HEK293 (cell line): ENCODE data around the gene ERGIC1.

ENCODE experiments used
- CTCF ChIA-PET: fragments of 350-600 bp; formaldehyde crosslinking; extraction: SDS; loops from one replicate; lab custom pipeline; 2021; ENCODE audit warnings: antibody characterized with exemption; lab: Yijun Ruan, JAX
- POLR2A ChIA-PET: fragments of 300-600 bp; formaldehyde crosslinking; extraction: SDS; loops from one replicate; lab custom pipeline; 2020; ENCODE audit warnings: antibody characterized with exemption, inconsistent platforms; lab: Yijun Ruan, JAX
- H3K27ac ChIP-seq: fragments of 200-500 bp; sonication (Bioruptor generic); 2 replicates; pipeline ENCODE4 v1.5.1; 2014; ENCODE audit warnings: low read depth, low read length, control low read depth, inconsistent platforms; ENCODE audit errors: extremely low read depth
- H3K36me3 ChIP-seq, 2 experiments: fragments of 200-500 bp in 1 of 2; sonication (Bioruptor generic) in 1 of 2; 1 replicate in 1 of 2; 2 replicates in 1 of 2; pipeline ENCODE4 v1.5.1; 2014 to 2017; ENCODE audit warnings: inconsistent platforms in 2 of 2, low read length in 2 of 2; ENCODE audit not compliant: control insufficient read depth in 2 of 2, insufficient read depth in 1 of 2
- H3K4me1 ChIP-seq: fragments of 200-500 bp; sonication (Bioruptor generic); 2 replicates; pipeline ENCODE4 v1.5.1; 2014; ENCODE audit warnings: mild to moderate bottlenecking, low read length, inconsistent platforms; ENCODE audit not compliant: control insufficient read depth, insufficient read depth
- H3K4me3 ChIP-seq: 2 replicates; pipeline ENCODE4 v1.5.1; 2011; ENCODE audit warnings: low read depth, mild to moderate bottlenecking, control low read depth, low read length, moderate library complexity
- H3K9me3 ChIP-seq: fragments of 200-500 bp; sonication (Bioruptor generic); 2 replicates; pipeline ENCODE4 v1.5.1; 2014; ENCODE audit warnings: low read depth, low read length, inconsistent platforms; ENCODE audit not compliant: control insufficient read depth, insufficient read depth
- ZNF133 ChIP-seq: fragments of 450-650 bp; formaldehyde crosslinking; IDR thresholded peaks from 2 replicates; pipeline ENCODE4 v1.5.1; 2016; ENCODE audit warnings: missing biosample characterization, missing genetic modification characterization
- ZNF335 ChIP-seq: fragments of 450-650 bp; formaldehyde crosslinking; conservative IDR thresholded peaks from 2 replicates; pipeline ENCODE4 v1.5.1; 2016; ENCODE audit warnings: missing biosample characterization, missing genetic modification characterization
- TF ChIP-seq, protein P1 (sequence below): fragments of 450-650 bp; formaldehyde crosslinking; IDR thresholded peaks from 2 replicates; pipeline ENCODE4 v1.5.1; 2016; ENCODE audit warnings: missing biosample characterization, missing genetic modification characterization
- TF ChIP-seq, protein P2 (sequence below): fragments of 450-650 bp; formaldehyde crosslinking; IDR thresholded peaks from 2 replicates; pipeline ENCODE4 v1.5.1; 2016; ENCODE audit warnings: missing biosample characterization, missing genetic modification characterization, low read depth
- TF ChIP-seq, protein P3 (sequence below): fragments of 450-650 bp; formaldehyde crosslinking; IDR thresholded peaks from 2 replicates; pipeline ENCODE4 v1.5.1; 2016; ENCODE audit warnings: missing biosample characterization, missing genetic modification characterization
- TF ChIP-seq, protein P4 (sequence below): fragments of 450-650 bp; formaldehyde crosslinking; IDR thresholded peaks from 2 replicates; pipeline ENCODE4 v1.5.1; 2016; ENCODE audit warnings: missing biosample characterization, missing genetic modification characterization
- TF ChIP-seq, protein P5 (sequence below): fragments of 450-650 bp; formaldehyde crosslinking; IDR thresholded peaks from 2 replicates; pipeline ENCODE4 v1.5.1; 2017; ENCODE audit warnings: missing biosample characterization, missing genetic modification characterization

The ERGIC1 gene

DNA sequence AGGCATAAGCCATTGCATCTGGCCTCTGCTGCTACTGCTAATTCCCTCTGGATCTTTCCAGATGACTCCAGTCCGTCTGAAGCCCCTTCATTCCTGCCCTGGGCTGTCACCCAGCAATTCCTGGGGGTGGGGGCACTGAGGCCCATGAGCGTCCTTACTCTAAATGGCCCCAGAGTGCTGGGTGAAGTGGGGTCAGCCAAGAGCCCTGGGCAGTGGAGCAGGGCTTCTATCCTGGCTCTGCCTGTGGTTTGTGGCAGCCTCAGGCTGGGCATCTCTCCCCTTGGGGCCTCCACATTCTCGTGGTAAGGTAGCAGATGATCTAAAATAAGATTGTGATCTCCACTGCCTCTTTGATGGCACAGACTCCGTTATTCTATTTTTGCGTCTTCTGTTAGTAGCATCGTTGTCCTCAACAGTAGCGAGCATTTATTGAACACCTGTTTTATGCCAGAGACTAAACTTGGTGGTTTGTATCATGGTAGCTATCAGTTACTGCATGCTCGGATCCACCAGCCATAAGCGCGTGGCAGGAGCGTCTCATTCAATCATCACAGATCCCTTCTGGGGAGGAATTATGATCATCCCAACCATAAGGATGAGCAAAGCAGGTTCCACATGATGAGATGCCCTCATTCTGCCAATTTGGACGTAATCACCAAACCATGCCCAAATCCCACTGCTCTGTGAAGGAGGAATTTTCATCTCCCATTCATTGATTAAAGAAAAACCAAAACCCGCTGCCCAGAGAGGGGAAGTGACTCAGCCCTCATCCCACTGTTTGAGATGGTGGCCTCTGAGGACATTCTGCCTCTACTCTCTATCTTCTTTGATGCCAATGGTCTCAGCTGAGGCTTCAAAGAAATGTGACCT lies 41.1 kb upstream of the ERGIC1 start (continued):
- TF ChIP-seq, protein P1, sequence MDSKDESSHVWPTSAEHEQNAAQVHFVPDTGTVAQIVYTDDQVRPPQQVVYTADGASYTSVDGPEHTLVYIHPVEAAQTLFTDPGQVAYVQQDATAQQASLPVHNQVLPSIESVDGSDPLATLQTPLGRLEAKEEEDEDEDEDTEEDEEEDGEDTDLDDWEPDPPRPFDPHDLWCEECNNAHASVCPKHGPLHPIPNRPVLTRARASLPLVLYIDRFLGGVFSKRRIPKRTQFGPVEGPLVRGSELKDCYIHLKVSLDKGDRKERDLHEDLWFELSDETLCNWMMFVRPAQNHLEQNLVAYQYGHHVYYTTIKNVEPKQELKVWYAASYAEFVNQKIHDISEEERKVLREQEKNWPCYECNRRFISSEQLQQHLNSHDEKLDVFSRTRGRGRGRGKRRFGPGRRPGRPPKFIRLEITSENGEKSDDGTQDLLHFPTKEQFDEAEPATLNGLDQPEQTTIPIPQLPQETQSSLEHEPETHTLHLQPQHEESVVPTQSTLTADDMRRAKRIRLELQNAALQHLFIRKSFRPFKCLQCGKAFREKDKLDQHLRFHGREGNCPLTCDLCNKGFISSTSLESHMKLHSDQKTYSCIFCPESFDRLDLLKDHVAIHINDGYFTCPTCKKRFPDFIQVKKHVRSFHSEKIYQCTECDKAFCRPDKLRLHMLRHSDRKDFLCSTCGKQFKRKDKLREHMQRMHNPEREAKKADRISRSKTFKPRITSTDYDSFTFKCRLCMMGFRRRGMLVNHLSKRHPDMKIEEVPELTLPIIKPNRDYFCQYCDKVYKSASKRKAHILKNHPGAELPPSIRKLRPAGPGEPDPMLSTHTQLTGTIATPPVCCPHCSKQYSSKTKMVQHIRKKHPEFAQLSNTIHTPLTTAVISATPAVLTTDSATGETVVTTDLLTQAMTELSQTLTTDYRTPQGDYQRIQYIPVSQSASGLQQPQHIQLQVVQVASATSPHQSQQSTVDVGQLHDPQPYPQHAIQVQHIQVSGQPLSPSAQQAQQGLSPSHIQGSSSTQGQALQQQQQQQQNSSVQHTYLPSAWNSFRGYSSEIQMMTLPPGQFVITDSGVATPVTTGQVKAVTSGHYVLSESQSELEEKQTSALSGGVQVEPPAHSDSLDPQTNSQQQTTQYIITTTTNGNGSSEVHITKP = no peak
- TF ChIP-seq, all 188 proteins: peak for 0

DNA sequence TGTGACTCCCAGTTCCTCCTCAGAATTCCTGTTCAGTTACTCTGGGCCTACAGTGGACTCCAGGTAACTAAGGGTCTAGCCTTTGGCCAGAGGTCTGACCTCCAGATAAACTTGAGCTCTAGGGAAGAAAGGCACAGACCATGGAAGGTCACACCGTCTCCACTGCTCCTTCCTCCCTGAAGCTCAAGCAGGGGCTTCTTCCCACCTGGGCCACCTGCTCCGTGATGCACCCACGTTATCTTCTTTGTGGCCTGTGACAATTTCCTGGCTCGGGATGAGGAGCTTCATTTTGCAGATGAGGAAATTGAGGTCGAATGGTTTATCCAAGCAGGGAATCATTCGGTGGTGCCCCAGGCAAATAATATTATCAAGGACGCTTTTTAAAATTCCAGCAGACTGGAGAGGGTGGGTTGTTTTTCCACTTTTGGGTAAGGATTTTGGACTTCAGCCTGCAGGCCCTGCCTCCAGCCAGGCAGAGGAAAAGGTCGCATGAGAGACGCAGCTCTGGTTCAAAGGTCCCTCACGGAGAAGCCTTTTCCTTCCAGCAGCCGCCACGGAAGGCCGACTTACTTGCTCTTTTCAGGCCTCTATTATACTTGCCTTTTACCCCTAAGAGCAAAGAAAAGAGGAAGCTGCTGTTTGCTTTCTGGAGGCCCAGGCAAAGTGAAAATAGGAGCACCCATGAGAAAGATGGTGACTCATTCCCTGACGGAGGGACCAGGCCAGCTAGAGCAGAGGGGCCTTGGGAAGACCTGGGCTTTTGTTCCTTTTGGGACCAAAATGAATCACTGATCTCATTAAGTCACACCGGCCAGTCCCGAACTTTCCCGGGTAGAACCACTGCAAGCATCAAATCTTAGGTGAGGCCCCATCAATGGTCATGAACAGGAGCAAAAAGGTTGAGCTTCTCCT lies 40.2 kb upstream of the ERGIC1 start:
- H3K36me3 ChIP-seq = no peaks in the 10 kb centered on the region
- ChIA-PET CTCF (interaction anchor here (0.6 to 0.7 kb wide), 2 partner anchors 17 to 41 kb away, joined by 3 read pairs; no protein-coding TSS in a partner anchor), POLR2A (interaction anchor here (0.9 kb wide), 1 partner anchor 23 kb away, joined by 5 read pairs; the partner anchor contains the start of gene DUSP1)
- H3K27ac ChIP-seq = no peak overlapping the region
- H3K4me3 ChIP-seq = no peak overlapping the region
- peak; percentile 84 for TF ChIP-seq ZNF133 (tag by site-specific recombination)
- no peak for TF ChIP-seq ZNF335
- TF ChIP-seq, protein P2, sequence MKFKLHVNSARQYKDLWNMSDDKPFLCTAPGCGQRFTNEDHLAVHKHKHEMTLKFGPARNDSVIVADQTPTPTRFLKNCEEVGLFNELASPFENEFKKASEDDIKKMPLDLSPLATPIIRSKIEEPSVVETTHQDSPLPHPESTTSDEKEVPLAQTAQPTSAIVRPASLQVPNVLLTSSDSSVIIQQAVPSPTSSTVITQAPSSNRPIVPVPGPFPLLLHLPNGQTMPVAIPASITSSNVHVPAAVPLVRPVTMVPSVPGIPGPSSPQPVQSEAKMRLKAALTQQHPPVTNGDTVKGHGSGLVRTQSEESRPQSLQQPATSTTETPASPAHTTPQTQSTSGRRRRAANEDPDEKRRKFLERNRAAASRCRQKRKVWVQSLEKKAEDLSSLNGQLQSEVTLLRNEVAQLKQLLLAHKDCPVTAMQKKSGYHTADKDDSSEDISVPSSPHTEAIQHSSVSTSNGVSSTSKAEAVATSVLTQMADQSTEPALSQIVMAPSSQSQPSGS (tag by site-specific recombination) = no peak
- TF ChIP-seq, protein P3, sequence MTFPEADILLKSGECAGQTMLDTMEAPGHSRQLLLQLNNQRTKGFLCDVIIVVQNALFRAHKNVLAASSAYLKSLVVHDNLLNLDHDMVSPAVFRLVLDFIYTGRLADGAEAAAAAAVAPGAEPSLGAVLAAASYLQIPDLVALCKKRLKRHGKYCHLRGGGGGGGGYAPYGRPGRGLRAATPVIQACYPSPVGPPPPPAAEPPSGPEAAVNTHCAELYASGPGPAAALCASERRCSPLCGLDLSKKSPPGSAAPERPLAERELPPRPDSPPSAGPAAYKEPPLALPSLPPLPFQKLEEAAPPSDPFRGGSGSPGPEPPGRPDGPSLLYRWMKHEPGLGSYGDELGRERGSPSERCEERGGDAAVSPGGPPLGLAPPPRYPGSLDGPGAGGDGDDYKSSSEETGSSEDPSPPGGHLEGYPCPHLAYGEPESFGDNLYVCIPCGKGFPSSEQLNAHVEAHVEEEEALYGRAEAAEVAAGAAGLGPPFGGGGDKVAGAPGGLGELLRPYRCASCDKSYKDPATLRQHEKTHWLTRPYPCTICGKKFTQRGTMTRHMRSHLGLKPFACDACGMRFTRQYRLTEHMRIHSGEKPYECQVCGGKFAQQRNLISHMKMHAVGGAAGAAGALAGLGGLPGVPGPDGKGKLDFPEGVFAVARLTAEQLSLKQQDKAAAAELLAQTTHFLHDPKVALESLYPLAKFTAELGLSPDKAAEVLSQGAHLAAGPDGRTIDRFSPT (tag by site-specific recombination) = no peak
- TF ChIP-seq, protein P4, sequence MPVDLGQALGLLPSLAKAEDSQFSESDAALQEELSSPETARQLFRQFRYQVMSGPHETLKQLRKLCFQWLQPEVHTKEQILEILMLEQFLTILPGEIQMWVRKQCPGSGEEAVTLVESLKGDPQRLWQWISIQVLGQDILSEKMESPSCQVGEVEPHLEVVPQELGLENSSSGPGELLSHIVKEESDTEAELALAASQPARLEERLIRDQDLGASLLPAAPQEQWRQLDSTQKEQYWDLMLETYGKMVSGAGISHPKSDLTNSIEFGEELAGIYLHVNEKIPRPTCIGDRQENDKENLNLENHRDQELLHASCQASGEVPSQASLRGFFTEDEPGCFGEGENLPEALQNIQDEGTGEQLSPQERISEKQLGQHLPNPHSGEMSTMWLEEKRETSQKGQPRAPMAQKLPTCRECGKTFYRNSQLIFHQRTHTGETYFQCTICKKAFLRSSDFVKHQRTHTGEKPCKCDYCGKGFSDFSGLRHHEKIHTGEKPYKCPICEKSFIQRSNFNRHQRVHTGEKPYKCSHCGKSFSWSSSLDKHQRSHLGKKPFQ = no peak
- TF ChIP-seq, protein P5, sequence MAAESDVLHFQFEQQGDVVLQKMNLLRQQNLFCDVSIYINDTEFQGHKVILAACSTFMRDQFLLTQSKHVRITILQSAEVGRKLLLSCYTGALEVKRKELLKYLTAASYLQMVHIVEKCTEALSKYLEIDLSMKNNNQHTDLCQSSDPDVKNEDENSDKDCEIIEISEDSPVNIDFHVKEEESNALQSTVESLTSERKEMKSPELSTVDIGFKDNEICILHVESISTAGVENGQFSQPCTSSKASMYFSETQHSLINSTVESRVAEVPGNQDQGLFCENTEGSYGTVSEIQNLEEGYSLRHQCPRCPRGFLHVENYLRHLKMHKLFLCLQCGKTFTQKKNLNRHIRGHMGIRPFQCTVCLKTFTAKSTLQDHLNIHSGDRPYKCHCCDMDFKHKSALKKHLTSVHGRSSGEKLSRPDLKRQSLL (tag by site-specific recombination) = no peak
- H3K9me3 ChIP-seq = no peaks in the 10 kb centered on the region
- no peaks in the 10 kb centered on the region; the same call in 1 of the 2 replicates for H3K4me1 ChIP-seq
